NCI-H2196 treated with DMSO at 0.1 percent for 48 hours (cell line): Measurements from ENCODE around the gene CPNE9.
"Not testable (repeated sequence)": the region's sequence is repeated elsewhere in the genome, so short reads cannot be mapped to it uniquely, and the experiment has no call there.

ENCODE experiments used
- DNase-seq: peaks from one replicate; lab custom pipeline; 2025; ENCODE audit not compliant: unreplicated experiment; lab: John Stamatoyannopoulos, UW

CPNE9 gene

GRCh38 chr3:9745521-9745920 is 41.9 kb downstream of the CPNE9 start:
- no peak for DNase-seq

- DNase-seq, result no peak
These were observed 42.7 kb downstream of the CPNE9 start for GRCh38 chr3:9746330-9746729.

GRCh38 chr3:9747267-9747666 is 43.6 kb downstream of the CPNE9 start:
- no peak for DNase-seq

GRCh38 chr3:9748031-9748430 is 44.4 kb downstream of the CPNE9 start:
- DNase-seq, result no peak

- DNase-seq, result no peak
These were observed 45.6 kb downstream of the CPNE9 start for GRCh38 chr3:9749296-9749644.

GRCh38 chr3:9749645-9750555 is 46.3 kb downstream of the CPNE9 start, which contains the start of gene OGG1:
Gene OGG1 (plus strand): TSS chr3:9749952. CDS start chr3:9750287, 335 bp downstream.
- DNase-seq, result peak; percentile 86

GRCh38 chr3:9750556-9751411 is 47.2 kb downstream of the CPNE9 start:
- DNase-seq, result no peak

GRCh38 chr3:9754678-9755077 is 51.0 kb downstream of the CPNE9 start:
- no peak for DNase-seq

GRCh38 chr3:9757427-9757826 is 53.8 kb downstream of the CPNE9 start:
- no peak for DNase-seq

- DNase-seq, result no peak
These were observed 57.3 kb downstream of the CPNE9 start for GRCh38 chr3:9760779-9761505.

GRCh38 chr3:9761919-9762318 is 58.3 kb downstream of the CPNE9 start:
- DNase-seq, result no peak

GRCh38 chr3:9762871-9763270 is 59.2 kb downstream of the CPNE9 start:
- DNase-seq, result no peak

- DNase-seq, result no peak
These were observed 62.2 kb downstream of the CPNE9 start for GRCh38 chr3:9765865-9766264.

- no peak for DNase-seq
These were observed 63.8 kb downstream of the CPNE9 start for GRCh38 chr3:9767418-9767817.

GRCh38 chr3:9768141-9768775 is 64.6 kb downstream of the CPNE9 start:
- no peak for DNase-seq

- DNase-seq, result no peak
These were observed 65.4 kb downstream of the CPNE9 start for GRCh38 chr3:9769012-9769411.

GRCh38 chr3:9769426-9770275 is 66.0 kb downstream of the CPNE9 start, which contains the start of gene CAMK1:
Gene CAMK1 (minus strand): TSS chr3:9769947. CDS start chr3:9767749, 2,198 bp downstream.
- DNase-seq, result no peak

GRCh38 chr3:9770276-9770812 is 66.7 kb downstream of the CPNE9 start:
- peak; percentile 9 for DNase-seq

GRCh38 chr3:9771007-9771406 is 67.4 kb downstream of the CPNE9 start:
- not testable (repeated sequence) for DNase-seq
